GM12873 (cell line): ENCODE results near the gene DCTN4.

Experiments
- TF ChIP-seq, protein P1 (sequence below): IDR thresholded peaks from 2 replicates; pipeline ENCODE4 v1.5.1; 2012; ENCODE audit warnings: low read depth, mild to moderate bottlenecking, moderate library complexity, low read length, control low read depth; ENCODE audit not compliant: insufficient read depth; ENCODE audit errors: missing control alignments

Gene DCTN4

GRCh38 chr5:150692276-150692675 lies 66.5 kb downstream of the DCTN4 start:
- TF ChIP-seq, protein P1, sequence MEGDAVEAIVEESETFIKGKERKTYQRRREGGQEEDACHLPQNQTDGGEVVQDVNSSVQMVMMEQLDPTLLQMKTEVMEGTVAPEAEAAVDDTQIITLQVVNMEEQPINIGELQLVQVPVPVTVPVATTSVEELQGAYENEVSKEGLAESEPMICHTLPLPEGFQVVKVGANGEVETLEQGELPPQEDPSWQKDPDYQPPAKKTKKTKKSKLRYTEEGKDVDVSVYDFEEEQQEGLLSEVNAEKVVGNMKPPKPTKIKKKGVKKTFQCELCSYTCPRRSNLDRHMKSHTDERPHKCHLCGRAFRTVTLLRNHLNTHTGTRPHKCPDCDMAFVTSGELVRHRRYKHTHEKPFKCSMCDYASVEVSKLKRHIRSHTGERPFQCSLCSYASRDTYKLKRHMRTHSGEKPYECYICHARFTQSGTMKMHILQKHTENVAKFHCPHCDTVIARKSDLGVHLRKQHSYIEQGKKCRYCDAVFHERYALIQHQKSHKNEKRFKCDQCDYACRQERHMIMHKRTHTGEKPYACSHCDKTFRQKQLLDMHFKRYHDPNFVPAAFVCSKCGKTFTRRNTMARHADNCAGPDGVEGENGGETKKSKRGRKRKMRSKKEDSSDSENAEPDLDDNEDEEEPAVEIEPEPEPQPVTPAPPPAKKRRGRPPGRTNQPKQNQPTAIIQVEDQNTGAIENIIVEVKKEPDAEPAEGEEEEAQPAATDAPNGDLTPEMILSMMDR, result no peak

- TF ChIP-seq, protein P1, result no peak
Observed at GRCh38 chr5:150690760-150691159, 68.1 kb downstream of the DCTN4 start.

DNA sequence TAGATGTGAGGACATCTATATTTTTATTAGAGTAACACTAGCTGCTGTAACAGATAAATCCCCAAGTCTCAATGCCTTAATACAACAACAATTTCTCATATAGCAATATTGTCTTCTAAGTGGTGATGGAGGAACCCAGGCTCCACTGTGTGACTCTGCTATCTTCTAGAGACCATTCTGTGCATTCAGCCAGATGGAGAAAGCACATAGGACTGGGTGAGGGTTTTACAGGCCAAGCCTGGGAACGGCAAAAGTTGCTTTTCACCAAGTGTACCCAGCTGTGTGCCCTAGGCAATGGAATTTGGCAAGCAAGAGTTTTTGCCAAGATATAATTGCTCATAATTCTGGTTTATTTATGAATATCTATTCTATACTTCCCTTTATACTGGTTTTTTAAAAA lies 69.7 kb downstream of the DCTN4 start:
- TF ChIP-seq, protein P1, result no peak

GRCh38 chr5:150676578-150676977 lies 82.2 kb downstream of the DCTN4 start:
- TF ChIP-seq, protein P1, result no peak

DNA sequence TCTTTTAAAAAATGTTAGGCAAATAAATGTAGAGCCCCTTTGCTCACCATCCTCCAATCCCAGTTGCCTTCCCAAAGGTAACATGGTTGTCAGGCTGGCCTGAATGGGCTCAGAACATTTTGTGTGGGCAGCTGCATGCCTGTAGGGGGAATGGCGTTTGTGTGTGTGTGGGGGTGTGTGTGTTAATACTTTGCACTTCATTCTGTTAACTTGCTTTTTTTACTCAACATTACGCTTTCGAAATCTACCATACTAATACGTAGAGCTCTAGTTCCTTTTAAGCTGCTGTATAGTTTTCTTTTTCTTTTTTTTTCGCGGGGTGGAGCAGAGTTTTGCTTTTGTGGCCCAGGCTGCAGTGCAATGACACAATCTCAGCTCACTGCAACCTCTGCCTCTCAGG lies 83.7 kb downstream of the DCTN4 start:
- TF ChIP-seq, protein P1, result no peak

- TF ChIP-seq, protein P1, result no peak
Observed at GRCh38 chr5:150674341-150674821, 84.4 kb downstream of the DCTN4 start.

DNA sequence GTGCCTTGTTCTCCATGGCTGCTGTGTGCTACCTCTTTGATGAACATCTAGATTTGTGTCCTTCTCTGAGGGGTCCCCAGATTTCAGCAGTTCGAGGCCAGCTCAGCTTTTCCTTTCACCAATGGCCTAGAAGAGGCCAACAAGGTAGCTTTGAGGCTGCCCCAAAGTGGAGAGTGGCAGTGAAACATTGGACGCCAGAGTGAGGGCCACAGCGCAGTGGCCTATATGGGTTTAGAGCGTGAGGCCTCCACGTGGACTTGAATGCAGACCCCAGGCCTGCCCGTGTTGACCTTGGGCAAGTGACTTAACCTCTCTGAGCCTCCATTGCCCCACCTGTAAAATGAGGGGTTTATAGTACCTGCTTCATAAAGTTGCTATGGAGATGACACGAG lies 85.9 kb downstream of the DCTN4 start:
- TF ChIP-seq, protein P1, result no peak
